HCT116 (cell line): Measurements from ENCODE around the gene TMOD1. TPM values are rescaled to one million over a fixed set of nuclear protein-coding genes. Genes with fewer than 3 reads are reported as not detected.

Experiments used
- ATAC-seq: fragments of 200-7000 bp; cut with Tn5 transposase; 2 replicates; pipeline ENCODE4 v1.9.1; 2020; ENCODE audit warnings: mild to moderate bottlenecking, moderate library complexity
- BruUV-seq: library from RNA; stranded (reverse); fragments of 400-500 nt; replicated peaks from 2 replicates; lab custom pipeline; 2021; lab: Mats Ljungman, UMichigan
- CTCF ChIA-PET: fragments of 300-600 bp; sonication (Branson Sonifier 250); formaldehyde crosslinking; loops from one replicate; lab custom pipeline; 2021; ENCODE audit warnings: antibody characterized with exemption; lab: Charles Lee
- POLR2A ChIA-PET: fragments of 300-600, 350-600 bp; sonication (Branson Sonifier 250); formaldehyde crosslinking; loops from one replicate; lab custom pipeline; 2021; ENCODE audit warnings: antibody characterized with exemption; lab: Charles Lee
- RAD21 ChIA-PET, 2 experiments: fragments of 300-600 bp; sonication (Branson Sonifier 250); formaldehyde crosslinking; loops; one replicate each; lab custom pipeline; 2023; ENCODE audit warnings: low total read pairs in 2 of 2; ENCODE audit not compliant: uncharacterized antibody in 2 of 2, unreplicated experiment in 2 of 2, low non-redundant PET in 1 of 2; lab: Charles Lee
- DNase-seq: peaks from one replicate; pipeline ENCODE4 v3.0.0-alpha.2; 2010; ENCODE audit warnings: low read depth, low spot score
- H2AFZ ChIP-seq: fragments of 200-600 bp; shearing (Covaris generic), sonication (generic); 2 replicates; pipeline ENCODE4 v1.6.1; 2017; ENCODE audit warnings: low read depth, mixed run types, mixed read lengths, antibody characterized with exemption, low read length; ENCODE audit not compliant: poor library complexity, severe bottlenecking
- H3K27ac ChIP-seq: 2 replicates; pipeline ENCODE4 v1.5.1; 2012; ENCODE audit warnings: low read depth, low read length
- H3K27me3 ChIP-seq: fragments of 200-600 bp; sonication (generic); 2 replicates; pipeline ENCODE4 v1.6.1; 2016; ENCODE audit warnings: mixed run types, low read length, mixed read lengths; ENCODE audit not compliant: insufficient read depth
- H3K36me3 ChIP-seq, 2 experiments: fragments of 200-500 bp in 1 of 2; fragments of 200-600 bp in 1 of 2; sonication (Bioruptor generic) in 1 of 2; sonication (generic) in 1 of 2; 2 replicates each; pipeline versions ENCODE4 v1.5.1 to v1.6.1; 2014 to 2016; ENCODE audit warnings: low read length in 2 of 2, inconsistent platforms in 1 of 2, mixed read lengths in 1 of 2, mixed run types in 1 of 2; ENCODE audit not compliant: insufficient read depth in 2 of 2, control insufficient read depth in 1 of 2
- H3K4me1 ChIP-seq, 2 experiments: fragments of 200-600 bp in 1 of 2; sonication (generic) in 1 of 2; 2 replicates each; pipeline versions ENCODE4 v1.5.1 to v1.6.1; 2012 to 2017; ENCODE audit warnings: low read length in 2 of 2, inconsistent platforms in 1 of 2, mild to moderate bottlenecking in 1 of 2, mixed read lengths in 1 of 2, mixed run types in 1 of 2, moderate library complexity in 1 of 2; ENCODE audit not compliant: insufficient read depth in 2 of 2, control insufficient read depth in 1 of 2
- H3K4me2 ChIP-seq: fragments of 200-600 bp; sonication (generic); 2 replicates; pipeline ENCODE4 v1.6.1; 2017; ENCODE audit warnings: mixed run types, low read length, mixed read lengths
- H3K4me3 ChIP-seq, 2 experiments: fragments of 200-600 bp in 1 of 2; sonication (generic) in 1 of 2; replicated peaks in 1 of 2; 2 replicates each; pipeline ENCODE4 v1.5.1; 2011 to 2016; ENCODE audit warnings: low read length in 2 of 2, control low read depth in 1 of 2, low read depth in 1 of 2, mild to moderate bottlenecking in 1 of 2, mixed read lengths in 1 of 2, mixed run types in 1 of 2
- H3K79me2 ChIP-seq: fragments of 200-600 bp; sonication (generic); 2 replicates; pipeline ENCODE4 v1.6.1; 2017; ENCODE audit warnings: mild to moderate bottlenecking, mixed run types, low read length, moderate library complexity, mixed read lengths; ENCODE audit not compliant: insufficient read depth
- H3K9ac ChIP-seq: fragments of 200-600 bp; sonication (generic); 2 replicates; pipeline ENCODE4 v1.6.1; 2016; ENCODE audit warnings: low read length, mixed read lengths
- H3K9me2 ChIP-seq: fragments of 200-600 bp; sonication (generic), shearing (Covaris generic); 2 replicates; pipeline ENCODE4 v1.6.1; 2017; ENCODE audit warnings: mixed run types, mild to moderate bottlenecking, moderate library complexity; ENCODE audit not compliant: insufficient read depth
- H3K9me3 ChIP-seq, 2 experiments: fragments of 200-500 bp in 1 of 2; fragments of 200-600 bp in 1 of 2; sonication (Bioruptor generic) in 1 of 2; sonication (generic) in 1 of 2; 2 replicates each; pipeline ENCODE4 v1.6.1; 2014 to 2017; ENCODE audit warnings: low read length in 2 of 2, mixed read lengths in 2 of 2, inconsistent platforms in 1 of 2, low read depth in 1 of 2, mild to moderate bottlenecking in 1 of 2, mixed run types in 1 of 2, moderate library complexity in 1 of 2; ENCODE audit not compliant: control insufficient read depth in 1 of 2, insufficient read depth in 1 of 2
- H4K20me1 ChIP-seq: fragments of 200-600 bp; sonication (generic), shearing (Covaris generic); 2 replicates; pipeline ENCODE4 v1.6.1; 2017; ENCODE audit warnings: mixed run types, mild to moderate bottlenecking, moderate library complexity; ENCODE audit not compliant: insufficient read depth
- CBX3 ChIP-seq: IDR thresholded peaks from 2 replicates; pipeline ENCODE4 v1.6.1; 2012; ENCODE audit warnings: low read depth
- CEBPB ChIP-seq: IDR thresholded peaks from 2 replicates; pipeline ENCODE4 v1.6.1; 2012; ENCODE audit warnings: low read depth
- ELF1 ChIP-seq: IDR thresholded peaks from 2 replicates; pipeline ENCODE4 v1.6.1; 2012; ENCODE audit warnings: low read depth, borderline replicate concordance
- POLR2A ChIP-seq: IDR thresholded peaks from 2 replicates; pipeline ENCODE4 v1.7.0; 2011; ENCODE audit warnings: borderline replicate concordance; ENCODE audit not compliant: insufficient read depth, insufficient read length; ENCODE audit errors: extremely low read depth
- POLR2AphosphoS5 ChIP-seq: IDR thresholded peaks from 2 replicates; pipeline ENCODE4 v1.6.1; 2011; ENCODE audit warnings: mild to moderate bottlenecking, low read depth, low read length, moderate library complexity
- YY1 ChIP-seq: IDR thresholded peaks from 2 replicates; pipeline ENCODE4 v1.6.1; 2011; ENCODE audit warnings: low read length, low read depth, moderate library complexity, mild to moderate bottlenecking; ENCODE audit not compliant: insufficient replicate concordance; ENCODE audit errors: extremely low read depth
- ZBTB33 ChIP-seq: IDR thresholded peaks from 2 replicates; pipeline ENCODE4 v1.6.1; 2011; ENCODE audit warnings: mild to moderate bottlenecking, low read length, moderate library complexity; ENCODE audit not compliant: insufficient replicate concordance; ENCODE audit errors: extremely low read depth
- intact Hi-C: fragments of 100-400 bp; cut with micrococcal nuclease; formaldehyde crosslinking; loops from 2 replicates; pipeline ENCODE4 v1.10.0; 2022
- total RNA-seq: library from RNA; stranded (reverse); gene quantifications from one replicate; pipeline ENCODE4 v1.2.1, GENCODE V29; 2021; ENCODE audit not compliant: unreplicated experiment

TMOD1 gene
- total RNA-seq, 1 experiment from 2014 or later = 4.4 TPM

- no peak overlapping the region for H3K9ac ChIP-seq
- ATAC-seq = no peak
- H3K27me3 ChIP-seq = no peaks in the 10 kb centered on the region
- no peak for TF ChIP-seq YY1
- TF ChIP-seq CEBPB = no peak
- no peak for TF ChIP-seq POLR2AphosphoS5
- TF ChIP-seq CBX3 = no peak
- TF ChIP-seq ELF1 = no peak
- TF ChIP-seq ZBTB33 = no peak
- no peak for TF ChIP-seq POLR2A
- TF ChIP-seq, all 23 proteins: peak for 0
- POLR2A ChIA-PET = no interaction called here
- RAD21 ChIA-PET = no interaction called here
- DNase-seq = no peak
- Histone ChIP-seq H3K9me2 (no peaks in the 10 kb centered on the region), H3K9me3 (no peaks in the 10 kb centered on the region), H2AFZ (no peak overlapping the region), H3K27ac (no peak overlapping the region), H3K36me3 (peaks cover 4 to 6% of the 10 kb centered on the region in 2 experiments; a peak in 2 of 4 replicates), H3K4me2 (no peak overlapping the region), H3K4me3 (no peak overlapping the region), H3K4me1 (peaks cover 0 to 3% of the 10 kb centered on the region in 2 experiments; a peak in 1 of 4 replicates), H4K20me1 (no peaks in the 10 kb centered on the region), H3K79me2 (no peaks in the 10 kb centered on the region)
- CTCF ChIA-PET = interaction anchor here (1.5 to 5.5 kb wide), 2 partner anchors 19 to 127 kb away, joined by 9 to 117 read pairs; no protein-coding TSS in a partner anchor
- intact Hi-C loops = no loop called here
- no TSS peak for BruUV-seq
Observed at GRCh38 chr9:97596906-97597305, 95.4 kb downstream of the TMOD1 start.
